ENCODE data around the gene GFPT2. TPM values are rescaled to one million over a fixed set of nuclear protein-coding genes. Genes with fewer than 3 reads are reported as not detected.

GFPT2 gene
- total RNA-seq, 1 donor from 2014 or later, result 2.4 TPM

DNA sequence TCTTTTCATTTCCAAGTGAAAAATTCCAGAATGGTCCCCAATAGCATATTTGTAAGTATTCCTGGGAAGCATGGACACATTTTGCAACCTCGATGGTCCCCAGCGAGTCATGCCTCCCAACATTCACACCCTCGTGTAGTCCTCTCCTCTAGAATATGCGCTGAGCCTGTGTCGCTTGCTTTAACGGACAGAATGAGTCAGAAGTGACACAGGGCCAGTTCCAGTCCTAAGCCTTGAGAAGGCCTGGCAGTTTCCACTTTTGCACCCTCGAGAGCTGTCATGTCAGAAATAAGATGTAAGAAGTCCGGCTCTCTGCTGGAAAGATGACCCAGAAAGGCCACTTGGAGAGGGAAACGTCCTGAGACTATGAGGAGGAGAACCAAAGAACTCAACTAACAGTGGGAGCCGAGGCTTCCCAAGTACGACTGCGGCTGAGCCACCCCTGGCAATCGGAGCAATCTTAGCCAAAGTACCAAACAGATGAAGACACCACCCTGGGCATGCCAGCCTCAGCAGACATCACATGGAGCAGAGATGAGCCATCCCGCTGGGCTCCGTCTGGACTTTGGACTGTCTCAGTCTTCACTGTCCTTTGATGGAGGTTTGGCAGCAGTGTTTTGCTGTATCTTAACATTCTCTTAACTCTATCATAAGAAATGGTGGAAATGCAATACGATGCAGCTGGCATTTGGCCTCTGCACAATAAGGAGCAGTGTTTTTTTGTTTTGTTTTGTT lies 42.6 kb upstream of the GFPT2 start:
- no peak for DNase-seq (ENCODE audit: low read depth)
- TF ChIP-seq, protein P1, sequence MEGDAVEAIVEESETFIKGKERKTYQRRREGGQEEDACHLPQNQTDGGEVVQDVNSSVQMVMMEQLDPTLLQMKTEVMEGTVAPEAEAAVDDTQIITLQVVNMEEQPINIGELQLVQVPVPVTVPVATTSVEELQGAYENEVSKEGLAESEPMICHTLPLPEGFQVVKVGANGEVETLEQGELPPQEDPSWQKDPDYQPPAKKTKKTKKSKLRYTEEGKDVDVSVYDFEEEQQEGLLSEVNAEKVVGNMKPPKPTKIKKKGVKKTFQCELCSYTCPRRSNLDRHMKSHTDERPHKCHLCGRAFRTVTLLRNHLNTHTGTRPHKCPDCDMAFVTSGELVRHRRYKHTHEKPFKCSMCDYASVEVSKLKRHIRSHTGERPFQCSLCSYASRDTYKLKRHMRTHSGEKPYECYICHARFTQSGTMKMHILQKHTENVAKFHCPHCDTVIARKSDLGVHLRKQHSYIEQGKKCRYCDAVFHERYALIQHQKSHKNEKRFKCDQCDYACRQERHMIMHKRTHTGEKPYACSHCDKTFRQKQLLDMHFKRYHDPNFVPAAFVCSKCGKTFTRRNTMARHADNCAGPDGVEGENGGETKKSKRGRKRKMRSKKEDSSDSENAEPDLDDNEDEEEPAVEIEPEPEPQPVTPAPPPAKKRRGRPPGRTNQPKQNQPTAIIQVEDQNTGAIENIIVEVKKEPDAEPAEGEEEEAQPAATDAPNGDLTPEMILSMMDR (conservative IDR thresholded peaks at IDR 0.05; ENCODE audit: low read depth, low read length), result no peak
- no peak overlapping the region for H3K4me3 ChIP-seq (ENCODE audit: low read depth, low read length)

DNA sequence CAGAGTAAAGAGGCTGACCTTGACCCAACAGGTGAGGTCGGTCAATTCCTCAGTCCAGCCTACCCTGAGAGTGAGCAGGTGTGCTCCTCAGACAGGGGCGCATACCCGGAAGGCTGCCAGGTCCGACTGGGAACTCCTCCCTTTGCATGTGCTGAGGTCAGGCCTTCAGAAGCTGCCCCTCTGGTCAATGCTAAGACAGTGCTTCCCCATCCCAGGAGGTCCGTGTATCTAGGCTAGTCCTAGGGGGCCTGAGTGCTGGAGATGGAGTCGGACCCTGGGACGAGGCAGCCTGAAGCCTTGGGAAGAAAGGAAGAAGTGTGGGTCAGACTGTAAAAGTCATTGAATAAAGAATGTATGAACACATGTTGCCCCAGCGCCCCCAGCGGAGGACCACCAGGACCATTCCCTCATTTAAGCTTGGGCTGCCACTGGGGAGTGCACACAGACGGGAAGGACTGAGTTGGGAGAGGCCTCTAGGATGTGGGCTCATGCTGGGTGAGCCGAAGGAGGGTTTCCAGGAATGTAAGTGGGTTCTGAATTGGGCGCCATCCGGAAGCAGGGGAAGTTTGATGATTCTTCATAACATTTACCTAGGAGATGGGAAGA lies 41.0 kb upstream of the GFPT2 start:
- DNase-seq (ENCODE audit: low read depth), result no peak
- H3K4me3 ChIP-seq (ENCODE audit: low read depth, low read length), result no peak overlapping the region
- TF ChIP-seq, protein P1 (conservative IDR thresholded peaks at IDR 0.05; ENCODE audit: low read depth, low read length), result no peak

DNA sequence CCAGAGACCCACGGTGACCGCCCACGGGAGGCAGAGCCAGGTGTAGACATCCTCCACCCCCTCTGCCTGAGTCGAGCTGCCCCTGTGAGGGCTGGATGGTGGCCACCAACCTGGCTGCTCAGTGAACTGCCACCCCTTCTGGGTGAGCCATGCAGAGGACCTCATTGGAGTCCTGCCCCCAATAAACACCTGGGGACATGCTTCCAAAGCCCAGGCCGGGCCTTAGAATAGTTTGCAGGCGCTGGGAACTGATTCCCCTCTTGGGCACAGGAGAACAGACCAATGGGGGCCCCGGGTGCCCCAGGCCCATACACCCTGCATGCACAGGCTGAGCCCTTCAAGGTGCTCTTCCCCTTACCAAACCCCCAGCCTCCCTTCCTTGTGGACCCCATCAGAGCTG lies 38.1 kb upstream of the GFPT2 start:
- TF ChIP-seq, protein P1 (conservative IDR thresholded peaks at IDR 0.05; ENCODE audit: low read depth, low read length), result no peak
- no peak for DNase-seq (ENCODE audit: low read depth)
- H3K4me3 ChIP-seq (ENCODE audit: low read depth, low read length), result no peak overlapping the region

DNA sequence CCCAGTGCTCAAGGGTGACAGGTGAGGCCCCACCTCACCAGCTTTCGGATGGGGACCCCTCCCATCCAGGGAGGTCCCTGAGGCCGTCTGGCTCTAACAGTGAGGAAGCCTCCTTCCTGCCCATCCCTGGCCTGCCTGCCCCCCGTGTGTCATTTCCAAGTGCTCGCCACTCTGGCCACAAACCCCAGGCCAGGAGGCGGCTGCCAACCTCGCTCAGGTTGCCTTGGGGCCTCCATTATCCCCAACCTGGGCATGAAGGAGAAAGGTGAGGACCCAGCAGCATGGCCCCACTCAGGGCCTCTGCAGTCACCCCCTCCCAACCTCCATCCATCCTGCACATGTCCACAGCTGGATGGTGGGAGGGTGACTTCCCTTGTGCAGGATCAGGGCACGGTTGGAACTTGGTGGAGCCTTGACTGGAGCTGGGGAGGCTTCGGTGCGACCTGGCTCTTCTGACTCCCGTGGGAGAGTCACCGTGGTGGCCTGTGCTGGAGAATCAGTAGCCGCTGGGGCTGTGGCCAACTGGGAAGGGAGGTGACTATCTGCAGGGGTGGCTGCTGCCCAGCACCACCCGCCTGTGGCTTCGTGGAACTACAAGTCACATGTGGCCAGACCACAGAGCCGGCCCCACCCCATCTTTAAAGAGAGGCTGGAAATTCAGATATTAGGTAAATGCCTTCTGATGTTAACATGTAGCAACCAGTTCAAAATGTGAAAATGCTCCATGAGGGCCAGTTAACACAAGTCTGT lies 37.5 kb upstream of the GFPT2 start:
- TF ChIP-seq, protein P1 (conservative IDR thresholded peaks at IDR 0.05; ENCODE audit: low read depth, low read length), result no peak
- no peak for DNase-seq (ENCODE audit: low read depth)
- no peak overlapping the region for H3K4me3 ChIP-seq (ENCODE audit: low read depth, low read length)

DNA sequence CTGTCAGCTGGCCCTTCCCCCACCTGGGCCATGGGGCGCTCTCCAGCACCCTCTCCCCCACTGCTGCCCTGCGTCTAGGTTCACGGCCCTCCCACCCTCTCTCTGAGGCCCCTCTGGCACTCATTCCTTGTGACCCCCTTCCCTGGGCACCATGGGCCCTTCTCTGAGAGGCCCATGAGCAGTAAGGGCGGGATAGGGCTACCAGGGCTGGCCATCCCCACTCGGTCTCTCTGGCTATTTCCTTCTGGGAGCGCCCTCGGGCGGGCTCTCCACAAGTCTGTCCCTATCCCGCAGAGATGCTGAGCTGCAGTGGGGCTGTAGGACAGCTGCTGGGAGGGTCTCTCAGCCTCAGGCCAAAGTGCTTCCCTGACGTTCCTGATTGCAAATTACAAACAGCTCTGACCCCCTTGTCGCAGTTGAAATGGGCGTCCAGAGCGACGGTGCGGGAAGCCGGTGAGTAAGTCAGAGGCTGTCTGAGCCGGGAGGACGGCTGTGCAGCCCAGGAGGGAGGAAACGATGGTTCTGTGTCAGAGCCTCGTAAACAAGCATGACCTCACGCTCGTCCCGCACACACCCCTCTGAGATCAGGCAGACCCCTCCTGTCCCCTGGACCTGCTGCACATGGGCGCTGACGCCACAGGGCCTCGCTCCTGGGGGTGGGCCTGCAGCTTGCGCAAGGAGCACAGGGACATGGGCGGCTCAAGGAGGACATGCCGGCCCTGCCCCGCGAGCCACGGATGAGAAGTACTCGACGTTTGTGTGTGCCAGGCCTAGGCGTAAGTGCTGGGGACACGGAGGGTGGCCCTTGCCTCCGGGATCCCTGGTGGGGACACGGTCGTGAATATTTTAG lies 36.3 kb upstream of the GFPT2 start:
- TF ChIP-seq, protein P1 (conservative IDR thresholded peaks at IDR 0.05; ENCODE audit: low read depth, low read length), result no peak
- no peak for DNase-seq (ENCODE audit: low read depth)

DNA sequence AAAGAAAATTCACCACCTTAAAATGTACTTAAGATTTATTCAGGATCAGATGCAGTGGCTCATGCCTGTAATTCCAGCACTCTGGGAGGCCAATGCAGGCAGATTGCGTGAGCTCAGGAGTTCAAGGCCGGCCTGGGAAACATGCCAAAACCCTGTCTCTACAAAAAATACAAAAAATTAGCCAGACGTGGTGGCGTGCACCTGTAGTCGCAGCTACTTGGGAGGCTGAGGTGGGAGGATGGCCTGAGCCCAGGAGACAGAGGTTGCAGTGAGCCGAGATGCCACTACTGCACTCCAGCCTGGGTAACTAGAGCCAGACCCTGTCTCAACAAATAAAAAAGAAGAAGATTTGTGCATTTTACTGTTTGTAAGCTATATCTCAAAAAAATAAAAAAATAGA lies 34.7 kb upstream of the GFPT2 start:
- TF ChIP-seq, protein P1 (conservative IDR thresholded peaks at IDR 0.05; ENCODE audit: low read depth, low read length), result no peak
- no peak for DNase-seq (ENCODE audit: low read depth)
- H3K4me3 ChIP-seq (ENCODE audit: low read depth, low read length), result no peak overlapping the region

More for the DNA sequence above, 36.3 kb upstream of the GFPT2 start:
- no peak overlapping the region for H3K4me3 ChIP-seq (ENCODE audit: low read depth, low read length)

Data from epithelial cell of proximal tubule (primary cell).